Nucleus accumbens (tissue), 56 donors: ENCODE measurements around the gene ZNF69.
A peak's percentile ranks its signal among the peaks of the same experiment; 100 is the strongest.
"Not testable (repeated sequence)": the region's sequence is repeated elsewhere in the genome, so short reads cannot be mapped to it uniquely, and the experiment has no call there.

Source experiments
- DNase-seq, 56 donors: peaks; one replicate each; lab custom pipeline; 2025; lab: John Stamatoyannopoulos, UW

The ZNF69 gene

DNA sequence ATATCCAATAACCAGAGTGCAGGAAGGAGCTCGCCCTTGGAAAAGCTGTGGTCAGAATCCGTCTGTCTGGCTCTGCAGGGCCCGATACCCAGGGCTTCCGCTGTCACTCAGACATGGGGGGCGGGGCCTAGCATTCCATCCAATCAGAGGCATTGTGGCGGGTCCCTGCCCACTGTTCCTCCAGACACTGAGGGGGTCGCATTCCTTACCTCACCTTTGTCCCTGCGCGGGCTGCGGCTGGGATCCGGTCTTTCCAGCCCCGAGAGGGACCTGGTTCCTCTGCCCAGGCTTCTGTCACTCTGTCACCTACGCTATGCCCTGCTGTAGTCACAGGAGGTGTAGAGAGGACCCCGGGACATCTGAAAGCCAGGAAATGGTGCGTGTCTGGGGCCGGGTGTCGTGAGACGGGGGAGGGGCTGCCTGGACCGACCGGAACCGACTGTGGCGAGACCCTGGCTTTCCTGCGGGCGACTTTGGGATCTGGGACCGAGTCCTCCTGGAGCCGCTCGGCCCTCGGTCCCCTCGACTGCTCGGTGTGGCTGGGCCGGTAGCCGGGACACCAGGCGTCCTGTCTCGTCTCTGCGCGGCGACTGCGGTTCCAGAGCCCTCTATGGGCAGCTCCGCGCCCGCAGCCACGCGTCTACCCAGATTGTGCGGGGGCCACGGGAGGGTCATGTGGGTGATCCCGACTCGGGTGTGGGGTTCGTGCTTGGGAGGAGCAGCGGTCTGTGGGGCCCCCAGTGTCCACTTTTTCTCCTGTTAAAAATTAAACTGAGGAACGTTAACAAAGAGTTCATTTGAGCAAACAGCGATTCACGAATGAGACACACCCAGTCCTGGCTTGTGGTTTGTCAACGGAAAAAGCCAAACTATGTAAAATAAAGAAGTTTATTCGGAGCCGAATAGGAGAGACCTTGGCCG is at the start of gene ZNF69:
ZNF69 (plus strand) TSS at position 172 of the 921 bp plus-strand sequence; CDS start at position 314, 142 bp downstream.
- DNase-seq, result peak in 55 of 56 donors; percentile 5 to 90 (median 68)

DNA sequence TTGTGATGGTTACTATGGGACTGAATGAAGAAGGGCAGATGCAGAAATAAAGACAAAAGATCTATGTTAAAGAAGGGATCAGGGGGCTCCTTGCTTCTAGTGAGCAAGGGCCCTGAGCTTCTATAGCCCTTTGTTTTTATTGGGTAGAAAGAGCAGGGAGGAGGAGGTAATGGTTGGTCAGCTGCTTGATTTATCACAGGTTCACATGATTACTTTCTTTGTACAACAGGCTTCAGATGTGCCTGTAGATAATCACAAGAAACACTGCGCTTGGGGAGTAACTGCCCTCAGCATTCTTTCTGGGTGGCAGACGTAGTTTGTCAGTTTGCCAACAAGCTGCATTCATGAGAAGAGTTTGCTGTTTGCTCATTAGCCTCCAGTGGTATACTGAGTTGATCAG is 43.9 kb upstream of the ZNF69 start:
- DNase-seq, result no peak

DNA sequence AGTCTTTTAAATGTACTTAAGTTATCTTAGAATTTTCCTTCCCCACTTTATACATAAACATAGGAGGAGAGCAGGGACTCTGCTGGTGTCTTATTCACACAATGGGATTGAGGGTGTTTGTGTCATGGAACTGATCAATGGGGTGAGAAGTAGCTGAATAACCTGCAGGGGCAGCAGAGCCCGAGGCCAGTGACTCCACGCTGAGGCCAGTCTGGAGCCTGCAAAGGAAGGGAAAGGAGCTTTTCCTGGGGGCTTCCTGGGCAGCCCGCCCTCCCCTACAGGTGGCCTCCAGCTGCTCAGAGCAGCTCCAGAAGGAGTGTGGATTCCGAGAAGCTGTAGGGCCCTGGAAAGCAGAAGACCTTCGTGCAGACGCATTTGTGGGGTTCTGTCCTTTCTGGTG is 40.0 kb upstream of the ZNF69 start:
- DNase-seq, result peak in 1 of 56 donors; percentile 4

DNA sequence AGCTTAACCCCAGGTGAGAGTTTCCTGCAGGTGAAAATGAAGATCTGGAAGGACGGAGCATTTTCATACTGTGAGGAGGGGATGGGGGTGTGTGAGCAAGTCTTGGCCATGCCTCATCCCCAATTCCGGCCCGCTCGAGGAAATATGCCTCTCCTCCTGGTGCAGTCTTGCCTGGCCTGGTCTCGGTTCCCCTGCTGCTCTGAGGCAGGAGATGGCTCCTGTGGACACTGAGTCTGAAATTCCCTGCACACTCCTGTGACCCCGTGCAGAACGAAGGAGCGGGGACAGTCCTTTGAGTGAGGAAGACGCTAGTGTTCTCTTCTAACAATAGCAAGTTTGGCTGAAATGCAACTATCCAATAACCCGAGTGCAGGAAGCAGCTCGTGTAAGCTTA is 39.4 kb upstream of the ZNF69 start:
- no peak for DNase-seq

DNA sequence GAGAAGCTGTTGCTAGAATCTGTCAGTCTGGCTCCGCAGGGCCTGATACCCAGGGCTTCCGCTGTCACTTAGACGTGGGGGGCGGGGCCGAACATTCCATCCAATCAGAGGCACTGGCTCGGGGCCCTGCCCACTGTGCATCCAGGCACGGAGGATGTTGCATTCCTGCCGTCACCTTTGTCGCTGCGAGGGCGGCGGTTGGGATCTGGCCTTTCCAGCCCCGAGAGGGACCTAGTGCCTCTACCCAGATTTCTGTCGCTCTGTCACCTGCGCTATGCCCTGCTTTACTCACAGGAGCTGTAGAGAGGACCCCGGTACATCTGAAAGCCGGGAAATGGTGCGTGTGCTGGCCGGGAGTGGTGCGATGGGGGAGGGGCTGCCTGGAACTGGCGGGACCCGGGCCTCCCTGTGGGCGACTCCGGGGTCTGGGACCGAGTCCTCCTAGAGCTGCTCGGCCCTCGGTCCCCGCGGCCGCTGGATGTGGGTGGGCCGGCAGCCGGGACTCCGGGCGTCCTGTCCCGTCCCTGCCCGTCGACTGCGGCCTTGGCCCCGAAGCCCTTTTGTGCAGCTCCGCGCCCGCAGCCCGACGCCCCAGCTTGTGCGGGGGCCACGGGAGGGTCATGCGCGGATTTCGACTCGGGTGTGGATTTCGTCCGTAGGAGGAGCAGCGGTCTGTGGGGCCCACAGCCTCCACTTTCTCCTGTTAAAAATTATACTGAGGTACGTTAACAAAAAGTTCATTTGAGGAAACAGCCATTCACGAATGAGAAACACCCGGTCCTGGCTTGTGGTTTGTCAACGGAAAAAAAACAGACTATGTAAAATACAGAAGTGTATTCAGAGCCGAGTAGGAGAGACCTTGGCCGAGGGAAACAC is 38.8 kb upstream of the ZNF69 start, which contains the start of gene ZNF439:
ZNF439 (plus strand) TSS at position 133 of the 876 bp plus-strand sequence; CDS start at position 275, 142 bp downstream.
- DNase-seq, result peak; percentile 60 to 97 (median 89)

DNA sequence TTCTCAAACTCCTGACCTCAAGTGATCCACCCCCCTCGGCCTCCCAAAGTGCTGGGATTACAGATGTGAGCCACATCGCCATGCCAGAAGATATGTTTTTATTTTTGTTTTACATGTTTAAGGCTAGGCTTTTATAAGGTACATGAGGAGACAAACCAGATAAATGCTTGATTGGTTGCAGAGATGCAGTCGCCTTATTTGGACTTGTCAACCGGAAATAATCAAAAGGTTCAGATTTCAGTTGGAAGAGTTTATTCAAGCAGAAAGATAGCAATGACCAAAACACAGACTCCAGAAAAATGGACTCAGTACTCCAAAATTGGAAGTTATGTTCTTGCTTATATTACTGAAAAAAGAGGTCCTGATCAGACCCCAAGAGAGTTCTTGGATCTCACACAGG is 37.3 kb upstream of the ZNF69 start:
- not testable (repeated sequence) for DNase-seq

DNA sequence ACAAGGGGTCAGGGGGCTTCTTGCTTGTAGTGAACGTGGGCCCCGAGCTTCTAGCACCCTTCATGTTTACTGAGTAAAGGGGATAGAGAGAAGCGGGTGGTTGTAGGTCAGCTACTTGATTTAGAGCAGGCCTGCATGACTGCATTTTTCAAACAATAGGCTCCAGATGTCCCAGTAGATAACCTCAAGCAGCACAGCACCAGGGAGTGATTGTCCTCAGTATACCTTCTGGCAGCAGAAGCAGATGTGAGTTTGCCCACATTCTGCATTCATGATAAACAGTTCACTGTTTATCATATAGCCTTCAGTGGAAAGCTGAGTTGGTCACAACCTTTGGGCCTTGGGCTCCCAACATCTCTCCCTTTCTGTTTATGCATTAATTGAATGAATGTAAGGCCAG is 34.2 kb upstream of the ZNF69 start:
- no peak for DNase-seq

DNA sequence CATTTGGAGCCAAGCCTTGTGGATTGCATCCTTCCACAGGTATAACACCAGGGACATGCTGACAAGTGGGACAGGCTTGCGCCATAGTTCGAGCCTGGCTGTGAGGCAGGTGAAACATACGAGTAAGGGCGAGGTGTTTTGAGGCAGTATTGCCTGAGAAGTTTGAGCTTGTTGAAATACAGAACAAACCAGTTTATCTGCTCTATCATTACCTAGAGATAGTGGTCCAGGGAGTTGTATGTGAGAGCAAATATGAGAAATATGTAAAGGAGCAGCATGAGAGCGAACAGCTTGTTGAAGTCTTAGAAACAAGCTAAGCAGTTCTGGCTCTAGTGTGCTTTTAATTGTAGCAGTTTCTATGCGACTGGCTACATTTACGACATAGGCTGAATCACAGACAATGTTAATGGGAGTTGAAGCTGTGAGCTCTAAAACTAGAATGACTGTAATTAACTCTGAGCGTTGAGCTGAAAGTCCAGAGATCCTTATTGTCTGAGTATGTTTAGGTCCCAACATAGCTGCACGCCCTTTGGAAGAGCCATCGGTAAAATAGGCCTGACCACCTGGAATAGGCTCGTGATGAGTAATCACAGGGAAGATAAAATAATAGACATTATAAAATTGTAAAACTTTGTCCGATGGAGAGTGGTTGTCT is 30.9 kb upstream of the ZNF69 start:
- DNase-seq, result no peak

DNA sequence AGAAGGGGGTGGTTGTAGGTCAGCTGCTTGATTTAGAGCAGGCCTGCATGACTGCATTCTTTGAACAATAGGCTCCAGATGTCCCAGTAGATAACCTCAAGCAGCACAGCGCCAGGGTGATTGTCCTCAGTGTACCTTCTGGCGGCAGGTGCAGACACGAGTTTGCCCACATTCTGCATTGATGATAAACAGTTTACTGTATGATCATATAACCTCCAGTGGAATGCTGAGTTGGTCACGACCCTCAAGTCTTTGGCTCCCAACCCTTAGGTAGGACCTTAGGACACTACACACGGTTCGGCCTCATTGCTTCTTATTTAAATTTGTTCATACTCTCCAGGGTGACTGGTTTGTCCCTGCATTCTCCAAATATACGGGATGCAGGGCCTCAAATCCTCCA is 26.9 kb upstream of the ZNF69 start:
- no peak for DNase-seq

DNA sequence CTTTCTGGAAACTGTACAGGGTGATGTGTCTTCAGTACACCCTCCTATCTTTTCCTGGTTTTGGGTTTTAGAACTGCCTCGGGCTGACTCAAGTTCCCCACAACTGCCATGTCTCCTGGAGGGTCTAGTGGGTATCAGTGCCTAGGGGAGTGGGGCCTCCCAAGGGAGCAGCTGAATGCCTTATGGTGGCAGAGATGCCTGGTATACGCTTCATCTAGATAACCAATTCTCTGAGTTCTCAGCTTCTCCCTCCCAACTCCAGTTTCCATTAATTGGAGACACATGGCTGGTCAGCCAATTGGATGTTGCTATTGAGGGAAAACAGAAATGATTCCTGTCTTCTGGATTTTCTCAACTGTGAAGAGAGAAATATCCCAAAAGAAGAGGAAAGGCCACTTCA is 26.3 kb upstream of the ZNF69 start:
- DNase-seq, result no peak

DNA sequence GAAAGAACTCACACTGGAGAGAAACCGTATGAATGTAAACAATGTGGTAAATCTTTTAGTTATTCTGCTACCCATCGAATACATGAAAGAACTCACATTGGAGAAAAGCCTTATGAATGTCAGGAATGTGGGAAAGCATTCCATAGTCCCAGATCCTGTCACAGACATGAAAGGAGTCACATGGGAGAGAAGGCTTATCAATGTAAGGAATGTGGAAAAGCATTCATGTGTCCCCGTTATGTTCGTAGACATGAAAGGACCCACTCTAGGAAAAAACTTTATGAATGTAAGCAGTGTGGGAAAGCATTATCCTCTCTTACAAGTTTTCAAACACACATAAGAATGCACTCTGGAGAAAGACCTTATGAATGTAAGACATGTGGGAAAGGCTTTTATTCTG is 19.8 kb upstream of the ZNF69 start:
- DNase-seq, result not testable (repeated sequence)

DNA sequence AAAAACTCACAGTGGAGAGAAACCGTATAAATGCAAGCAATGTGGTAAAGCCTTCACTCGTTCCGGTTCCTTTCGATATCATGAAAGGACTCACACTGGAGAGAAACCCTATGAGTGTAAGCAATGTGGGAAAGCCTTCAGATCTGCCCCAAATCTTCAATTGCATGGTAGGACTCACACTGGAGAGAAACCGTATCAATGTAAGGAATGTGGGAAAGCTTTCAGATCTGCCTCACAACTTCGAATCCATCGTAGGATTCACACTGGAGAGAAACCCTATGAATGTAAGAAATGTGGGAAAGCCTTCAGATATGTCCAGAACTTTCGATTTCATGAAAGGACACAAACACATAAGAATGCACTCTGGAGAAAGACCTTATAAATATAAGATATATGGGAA is 19.4 kb upstream of the ZNF69 start:
- DNase-seq, result no peak

DNA sequence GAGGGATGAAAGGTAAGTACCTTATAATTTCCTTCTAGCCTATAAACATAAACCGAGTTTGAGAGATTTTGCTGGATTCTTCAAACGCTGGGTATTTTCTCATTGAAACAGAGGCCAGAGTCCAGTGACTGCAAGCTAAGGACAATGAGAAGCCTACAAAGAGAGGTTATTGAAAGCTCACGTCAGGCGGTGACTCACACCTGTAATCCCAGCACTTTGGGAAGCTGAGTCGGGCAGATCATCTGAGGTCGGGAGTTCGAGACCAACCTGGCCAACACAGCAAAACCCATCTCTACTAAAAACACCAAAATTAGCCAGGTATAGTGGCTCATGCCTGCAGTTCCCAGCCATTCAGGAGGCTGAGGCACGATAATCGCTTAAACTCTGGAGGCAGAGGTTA is 15.0 kb upstream of the ZNF69 start:
- no peak for DNase-seq

DNA sequence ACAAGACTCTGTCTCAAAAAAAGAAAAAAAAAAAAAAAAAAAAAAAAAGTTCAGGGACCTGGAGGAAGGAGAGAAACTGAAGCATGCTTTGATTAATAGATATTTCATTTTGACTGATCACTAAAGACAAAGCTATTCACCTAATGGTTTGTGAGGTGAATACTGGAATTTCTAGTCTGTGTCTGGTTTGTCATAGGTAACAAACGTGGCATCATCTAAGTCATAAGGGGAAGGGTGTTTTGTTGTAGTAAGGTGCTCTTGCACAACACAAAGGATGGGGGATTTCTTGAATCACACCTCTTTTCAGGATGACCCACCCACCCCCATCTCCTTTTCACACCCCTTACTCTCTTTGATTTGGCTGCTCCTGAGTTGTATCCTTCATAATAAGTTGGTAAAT is 13.8 kb upstream of the ZNF69 start:
- DNase-seq, result no peak

DNA sequence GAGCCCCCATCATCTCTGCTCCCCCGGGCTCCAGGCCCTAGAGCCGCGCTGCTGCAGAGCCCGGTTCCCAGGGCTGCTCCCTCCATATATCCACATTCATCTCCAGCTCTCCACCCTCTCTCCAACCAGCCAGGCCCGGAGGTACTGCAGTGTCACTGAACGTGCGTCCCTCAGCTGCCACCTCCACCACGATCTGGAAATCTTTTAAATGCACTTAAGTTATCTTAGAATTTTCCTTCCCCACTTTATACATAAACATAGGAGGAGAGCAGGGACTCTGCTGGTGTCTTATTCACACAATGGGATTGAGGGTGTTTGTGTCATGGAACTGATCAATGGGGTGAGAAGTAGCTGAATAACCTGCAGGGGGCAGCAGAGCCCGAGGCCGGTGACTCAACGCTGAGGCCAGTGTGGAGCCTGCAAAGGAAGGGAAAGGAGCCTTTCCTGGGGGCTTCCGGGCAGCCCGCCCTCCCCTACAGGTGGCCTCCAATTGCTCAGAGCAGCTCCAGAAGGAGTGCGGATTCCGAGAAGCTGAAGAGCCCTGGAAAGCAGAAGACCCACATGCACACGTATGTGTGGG is 7.8 kb upstream of the ZNF69 start:
- peak in 17 of 56 donors; percentile 0 to 24 (median 3) for DNase-seq

DNA sequence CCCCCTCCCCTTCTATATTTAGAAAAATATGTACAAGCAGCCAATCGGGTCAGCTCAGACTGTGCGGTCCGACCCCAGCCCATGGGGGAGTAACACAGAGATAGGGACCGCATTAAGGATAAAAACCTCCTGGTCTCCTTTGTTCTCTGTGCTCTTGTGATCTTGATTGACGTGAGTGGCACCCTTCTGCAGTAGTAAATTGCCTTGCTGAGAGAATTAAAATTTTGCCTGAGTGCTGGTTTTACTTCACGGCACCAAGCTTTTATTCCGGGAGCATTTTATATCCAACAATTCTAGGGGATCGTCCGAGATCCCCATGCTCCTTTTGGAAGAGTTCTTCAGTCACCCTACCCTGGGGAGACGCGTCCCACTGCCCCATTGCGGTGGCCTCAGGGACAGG is 7.0 kb upstream of the ZNF69 start:
- no peak for DNase-seq

DNA sequence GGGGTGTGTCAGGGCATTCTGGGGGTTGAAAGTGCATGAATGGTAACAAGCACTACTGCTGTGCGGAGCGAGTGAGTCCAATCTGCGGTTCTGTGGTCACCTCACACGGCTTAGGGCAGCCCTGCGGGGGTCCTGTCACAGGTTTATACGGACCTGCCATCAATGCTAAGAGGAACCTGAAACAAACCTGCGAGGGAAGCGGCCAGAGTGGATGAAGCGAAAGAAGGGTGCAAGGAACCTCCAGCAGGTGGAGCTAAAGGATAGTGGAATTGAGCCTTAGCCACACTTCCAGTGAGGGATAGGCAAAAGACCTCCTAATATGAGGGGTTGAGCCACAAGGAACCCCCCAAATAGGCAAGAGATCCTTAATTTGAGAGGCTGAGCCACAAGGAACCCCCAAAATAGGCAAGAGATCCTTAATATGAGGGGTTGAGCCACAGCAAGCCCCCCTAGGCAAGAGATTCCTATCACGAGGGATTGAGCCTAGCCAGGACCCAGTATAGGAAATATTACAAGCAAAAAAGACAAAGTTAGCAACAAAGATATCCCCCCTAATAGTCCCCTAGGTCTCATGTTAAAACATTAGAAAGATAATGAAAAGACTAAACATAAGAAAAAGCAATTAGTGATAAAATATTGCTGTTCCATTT is 6.3 kb upstream of the ZNF69 start:
- peak in 38 of 56 donors; percentile 0 to 64 (median 12) for DNase-seq

DNA sequence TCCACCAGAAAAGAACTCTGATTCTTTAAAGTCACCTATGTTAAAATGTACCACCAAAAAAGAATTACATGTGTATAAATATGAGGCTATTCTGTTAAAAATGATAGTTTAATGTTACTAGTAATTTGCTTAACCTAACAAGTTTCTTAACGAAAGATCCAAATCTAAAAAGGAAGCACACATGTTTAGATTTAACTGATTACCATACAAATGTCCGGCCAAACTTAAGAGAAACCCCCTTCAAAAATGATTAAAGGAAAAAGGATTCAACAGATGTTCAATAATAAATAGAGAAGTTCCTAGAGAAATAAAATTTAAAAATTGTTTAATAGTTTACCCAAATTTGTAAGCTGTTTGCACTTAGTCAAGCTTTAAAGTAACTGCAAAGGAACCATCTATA is 5.0 kb upstream of the ZNF69 start:
- no peak for DNase-seq

DNA sequence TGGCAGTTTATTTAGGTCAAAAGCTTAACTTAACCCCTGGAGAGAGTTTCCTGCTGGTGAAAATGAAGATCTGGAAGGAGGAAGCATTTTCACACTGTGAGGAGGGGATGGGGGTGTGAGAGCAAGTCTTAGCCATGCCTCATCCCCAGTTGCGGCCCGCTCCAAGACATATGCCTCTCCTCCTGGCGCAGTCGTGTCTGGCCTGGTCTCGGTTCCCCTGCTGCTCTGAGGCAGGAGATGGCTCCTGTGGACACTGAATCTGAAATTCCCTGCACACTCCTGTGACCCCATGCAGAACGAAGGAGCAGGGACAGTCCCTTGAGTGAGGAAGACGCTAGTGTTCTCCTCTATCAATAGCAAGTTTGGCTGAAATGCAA is 360 bp upstream of the ZNF69 start:
- DNase-seq, result peak in 3 of 56 donors; percentile 18 to 32 (median 32)

DNA sequence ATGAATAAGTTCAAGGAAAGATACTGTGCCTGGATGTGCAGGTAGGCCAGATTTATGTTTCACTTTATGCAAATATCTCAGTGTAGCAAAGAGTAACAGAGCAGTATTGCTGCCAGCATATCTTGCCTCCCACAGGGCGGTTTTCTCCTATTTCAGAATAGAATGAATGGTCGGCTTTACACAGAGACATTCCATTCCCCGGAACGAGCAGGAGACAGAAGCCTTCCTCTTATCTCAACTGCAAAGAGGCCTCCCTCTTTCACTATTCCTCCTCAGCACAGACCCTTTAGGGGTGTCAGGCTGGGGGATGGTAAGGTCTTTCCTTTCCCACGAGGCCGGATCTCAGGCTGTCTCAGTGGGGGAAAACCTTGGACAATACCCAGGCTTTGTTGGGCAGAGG is 2.3 kb downstream of the ZNF69 start:
- DNase-seq, result not testable (repeated sequence)
